Subcutaneous abdominal adipose tissue (tissue), 5 donors: Measurements from ENCODE around the gene CTNNBL1.
"Not testable (repeated sequence)": the region's sequence is repeated elsewhere in the genome, so short reads cannot be mapped to it uniquely, and the experiment has no call there.

Experiments used
- H3K27ac ChIP-seq: one replicate; pipeline ENCODE4 v1.7.0; 2013; ENCODE audit warnings: low read depth, mild to moderate bottlenecking, inconsistent platforms, low read length, moderate library complexity
- H3K27me3 ChIP-seq, 5 donors: one replicate each; pipeline ENCODE4 v1.7.0; 2013; ENCODE audit warnings: low read length in 5 of 5, inconsistent platforms in 1 of 5; ENCODE audit not compliant: control insufficient read depth in 5 of 5, insufficient read depth in 4 of 5
- H3K36me3 ChIP-seq, 5 donors: one replicate each; pipeline ENCODE4 v1.7.0; 2013; ENCODE audit warnings: low read length in 5 of 5; ENCODE audit not compliant: control insufficient read depth in 5 of 5, insufficient read depth in 5 of 5
- H3K4me1 ChIP-seq, 5 donors: one replicate each; pipeline ENCODE4 v1.7.0; 2013; ENCODE audit warnings: low read length in 5 of 5, mild to moderate bottlenecking in 3 of 5, moderate library complexity in 1 of 5; ENCODE audit not compliant: control insufficient read depth in 5 of 5, insufficient read depth in 5 of 5
- H3K4me3 ChIP-seq, 5 donors: one replicate each; pipeline ENCODE4 v1.7.0; 2013; ENCODE audit warnings: low read length in 5 of 5, low read depth in 1 of 5
- H3K9ac ChIP-seq, 5 donors: one replicate each; pipeline ENCODE4 v1.7.0; 2013; ENCODE audit warnings: low read length in 5 of 5, mild to moderate bottlenecking in 4 of 5, moderate library complexity in 3 of 5
- H3K9me3 ChIP-seq, 5 donors: one replicate each; pipeline ENCODE4 v1.7.0; 2013; ENCODE audit warnings: low read length in 5 of 5; ENCODE audit not compliant: control insufficient read depth in 5 of 5
- donor health status: healthy.
- donor health status: healthy.
- donor health status: healthy.
- donor health status: healthy.
- donor health status: healthy.

CTNNBL1 gene

GRCh38 chr20:37676440-37676839 lies 17.4 kb upstream of the CTNNBL1 start:
- Histone ChIP-seq H3K27ac (no peak overlapping the region), H3K36me3 (no peaks in the 10 kb centered on the region), H3K9ac (no peak overlapping the region), H3K9me3 (no peaks in the 10 kb centered on the region), H3K27me3 (peaks cover 0 to 6% (median 3%) of the 10 kb centered on the region in 5 donors), H3K4me3 (no peak overlapping the region), H3K4me1 (peaks cover 0 to 23% (median 19%) of the 10 kb centered on the region in 5 donors)

GRCh38 chr20:37677969-37678861 lies 15.6 kb upstream of the CTNNBL1 start:
- H3K27ac ChIP-seq = no peak overlapping the region
- no peaks in the 10 kb centered on the region for H3K36me3 ChIP-seq
- H3K4me1 ChIP-seq = peaks cover 0 to 23% (median 19%) of the 10 kb centered on the region in 5 donors
- no peak overlapping the region for H3K9ac ChIP-seq
- H3K27me3 ChIP-seq = peaks cover 0 to 7% (median 2%) of the 10 kb centered on the region in 5 donors
- no peak overlapping the region for H3K4me3 ChIP-seq
- no peaks in the 10 kb centered on the region for H3K9me3 ChIP-seq

- not testable (repeated sequence) for H3K9ac ChIP-seq, H3K27ac ChIP-seq, H3K9me3 ChIP-seq, H3K36me3 ChIP-seq, H3K4me3 ChIP-seq, H3K27me3 ChIP-seq
- H3K4me1 ChIP-seq = peaks cover 0 to 23% (median 19%) of the 10 kb centered on the region in 5 donors
Observed at GRCh38 chr20:37679751-37680150, 14.1 kb upstream of the CTNNBL1 start.

GRCh38 chr20:37680420-37680819 lies 13.4 kb upstream of the CTNNBL1 start:
- Histone ChIP-seq H3K9ac (no peak overlapping the region), H3K9me3 (no peaks in the 10 kb centered on the region), H3K4me3 (no peak overlapping the region), H3K27ac (no peak overlapping the region), H3K27me3 (peaks cover 0 to 7% (median 2%) of the 10 kb centered on the region in 5 donors), H3K36me3 (no peaks in the 10 kb centered on the region), H3K4me1 (peaks cover 0 to 23% (median 19%) of the 10 kb centered on the region in 5 donors)

GRCh38 chr20:37681384-37682112 lies 12.3 kb upstream of the CTNNBL1 start:
- Histone ChIP-seq H3K4me3 (no peak overlapping the region), H3K27me3 (peaks cover 0 to 7% (median 2%) of the 10 kb centered on the region in 5 donors), H3K4me1 (peaks cover 0 to 21% (median 18%) of the 10 kb centered on the region in 5 donors), H3K27ac (no peak overlapping the region), H3K36me3 (no peaks in the 10 kb centered on the region), H3K9ac (no peak overlapping the region), H3K9me3 (no peaks in the 10 kb centered on the region)

- not testable (repeated sequence) for H3K9ac ChIP-seq, H3K27ac ChIP-seq
Observed at GRCh38 chr20:37683146-37683545, 10.7 kb upstream of the CTNNBL1 start.

GRCh38 chr20:37686762-37687477 lies 6.9 kb upstream of the CTNNBL1 start:
- no peak overlapping the region for H3K4me3 ChIP-seq
- no peaks in the 10 kb centered on the region for H3K9me3 ChIP-seq
- no peaks in the 10 kb centered on the region for H3K36me3 ChIP-seq
- peaks cover 0 to 7% (median 6%) of the 10 kb centered on the region in 5 donors for H3K27me3 ChIP-seq
- H3K9ac ChIP-seq = no peak overlapping the region
- H3K4me1 ChIP-seq = no peaks in the 10 kb centered on the region
- no peak overlapping the region for H3K27ac ChIP-seq

More at GRCh38 chr20:37683146-37683545, 10.7 kb upstream of the CTNNBL1 start:
- H3K4me3 ChIP-seq, H3K27me3 ChIP-seq, H3K9me3 ChIP-seq, H3K4me1 ChIP-seq, H3K36me3 ChIP-seq: not testable (repeated sequence)

GRCh38 chr20:37687478-37687805 lies 6.4 kb upstream of the CTNNBL1 start:
- Histone ChIP-seq H3K9ac (no peak overlapping the region), H3K36me3 (no peaks in the 10 kb centered on the region), H3K4me3 (no peak overlapping the region), H3K27me3 (peaks cover 0 to 7% (median 4%) of the 10 kb centered on the region in 5 donors), H3K4me1 (no peaks in the 10 kb centered on the region), H3K9me3 (no peaks in the 10 kb centered on the region), H3K27ac (no peak overlapping the region)

GRCh38 chr20:37688093-37688492 lies 5.7 kb upstream of the CTNNBL1 start:
- Histone ChIP-seq H3K36me3 (no peaks in the 10 kb centered on the region), H3K4me3 (no peak overlapping the region), H3K27ac (no peak overlapping the region), H3K9ac (no peak overlapping the region), H3K9me3 (no peaks in the 10 kb centered on the region), H3K27me3 (peaks cover 0 to 5% (median 3%) of the 10 kb centered on the region in 5 donors), H3K4me1 (peaks cover 0 to under 1% (median under 1%) of the 10 kb centered on the region in 5 donors)
